ENCODE data around the gene KRT84.

KRT84 gene

GRCh38 chr12:52332381-52332780, 53.1 kb downstream of the KRT84 start:
- no peak for DNase-seq (ENCODE audit: low read depth)
- no peak overlapping the region for H3K4me3 ChIP-seq (ENCODE audit: low read depth, low read length)
- no peak for TF ChIP-seq CTCF (IDR thresholded peaks at IDR 0.05; ENCODE audit: low read depth, low read length, missing control alignments)

GRCh38 chr12:52331833-52332232, 53.6 kb downstream of the KRT84 start:
- no peak overlapping the region for H3K4me3 ChIP-seq (ENCODE audit: low read depth, low read length)
- TF ChIP-seq CTCF (IDR thresholded peaks at IDR 0.05; ENCODE audit: low read depth, low read length, missing control alignments), result no peak
- no peak for DNase-seq (ENCODE audit: low read depth)

GRCh38 chr12:52331039-52331438, 54.4 kb downstream of the KRT84 start:
- H3K4me3 ChIP-seq (ENCODE audit: low read depth, low read length), result no peak overlapping the region
- no peak for DNase-seq (ENCODE audit: low read depth)
- TF ChIP-seq CTCF (IDR thresholded peaks at IDR 0.05; ENCODE audit: low read depth, low read length, missing control alignments), result no peak

- no peak overlapping the region for H3K4me3 ChIP-seq (ENCODE audit: low read depth, low read length)
- TF ChIP-seq CTCF (IDR thresholded peaks at IDR 0.05; ENCODE audit: low read depth, low read length, missing control alignments), result no peak
- no peak for DNase-seq (ENCODE audit: low read depth)
These were observed 57.5 kb downstream of the KRT84 start for GRCh38 chr12:52327830-52328500.

All from GM12864 (cell line).